IMR-90 (cell line): ENCODE results near the gene CLTCL1.

ENCODE experiments used
- MAZ ChIP-seq: IDR thresholded peaks from 2 replicates; pipeline ENCODE4 v1.6.1; 2012; ENCODE audit warnings: low read depth, mild to moderate bottlenecking, low read length, improper control_type of control experiment, moderate library complexity, borderline replicate concordance
- POLR2A ChIP-seq: IDR thresholded peaks from 2 replicates; pipeline ENCODE4 v1.6.1; 2012; ENCODE audit warnings: mild to moderate bottlenecking, low read depth, low read length
- TF ChIP-seq, protein P1 (sequence below): conservative IDR thresholded peaks from 2 replicates; pipeline ENCODE4 v1.5.1; 2012; ENCODE audit warnings: mild to moderate bottlenecking, low read depth, low read length, improper control_type of control experiment

DNA sequence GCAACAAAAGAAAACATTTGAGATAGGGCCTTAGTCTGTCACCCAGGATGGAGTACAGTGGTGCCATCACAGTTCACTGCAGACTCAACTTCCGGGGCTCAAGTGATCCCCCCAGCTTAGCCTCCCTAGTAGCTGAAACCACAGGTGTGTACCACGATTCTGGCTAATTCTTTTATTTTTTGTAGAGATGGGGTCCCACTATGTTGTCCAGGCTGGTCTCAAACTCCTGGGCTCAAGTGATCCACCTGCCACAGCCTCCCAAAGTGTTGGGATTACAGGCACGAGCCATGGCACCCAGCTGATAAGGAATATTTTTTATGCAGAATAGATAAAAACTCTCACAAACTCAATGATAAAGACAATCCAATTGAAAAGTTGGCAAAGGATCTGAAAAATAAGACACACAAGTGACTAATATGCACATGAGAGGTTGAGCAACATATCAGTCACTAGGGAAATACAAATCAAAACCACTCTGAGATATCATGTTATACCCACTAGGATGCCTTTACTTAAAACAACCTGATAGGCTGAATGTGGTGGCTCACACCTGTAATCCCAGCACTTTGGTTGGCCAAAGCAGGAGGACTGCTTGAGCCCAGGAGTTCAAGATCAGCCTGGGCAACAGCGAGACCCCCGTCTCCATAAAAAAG lies 33.9 kb upstream of the CLTCL1 start:
- TF ChIP-seq POLR2A (no peak), MAZ (no peak)
- TF ChIP-seq, protein P1, sequence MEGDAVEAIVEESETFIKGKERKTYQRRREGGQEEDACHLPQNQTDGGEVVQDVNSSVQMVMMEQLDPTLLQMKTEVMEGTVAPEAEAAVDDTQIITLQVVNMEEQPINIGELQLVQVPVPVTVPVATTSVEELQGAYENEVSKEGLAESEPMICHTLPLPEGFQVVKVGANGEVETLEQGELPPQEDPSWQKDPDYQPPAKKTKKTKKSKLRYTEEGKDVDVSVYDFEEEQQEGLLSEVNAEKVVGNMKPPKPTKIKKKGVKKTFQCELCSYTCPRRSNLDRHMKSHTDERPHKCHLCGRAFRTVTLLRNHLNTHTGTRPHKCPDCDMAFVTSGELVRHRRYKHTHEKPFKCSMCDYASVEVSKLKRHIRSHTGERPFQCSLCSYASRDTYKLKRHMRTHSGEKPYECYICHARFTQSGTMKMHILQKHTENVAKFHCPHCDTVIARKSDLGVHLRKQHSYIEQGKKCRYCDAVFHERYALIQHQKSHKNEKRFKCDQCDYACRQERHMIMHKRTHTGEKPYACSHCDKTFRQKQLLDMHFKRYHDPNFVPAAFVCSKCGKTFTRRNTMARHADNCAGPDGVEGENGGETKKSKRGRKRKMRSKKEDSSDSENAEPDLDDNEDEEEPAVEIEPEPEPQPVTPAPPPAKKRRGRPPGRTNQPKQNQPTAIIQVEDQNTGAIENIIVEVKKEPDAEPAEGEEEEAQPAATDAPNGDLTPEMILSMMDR, result no peak
